ENCODE data around the gene CDH2.

DNA sequence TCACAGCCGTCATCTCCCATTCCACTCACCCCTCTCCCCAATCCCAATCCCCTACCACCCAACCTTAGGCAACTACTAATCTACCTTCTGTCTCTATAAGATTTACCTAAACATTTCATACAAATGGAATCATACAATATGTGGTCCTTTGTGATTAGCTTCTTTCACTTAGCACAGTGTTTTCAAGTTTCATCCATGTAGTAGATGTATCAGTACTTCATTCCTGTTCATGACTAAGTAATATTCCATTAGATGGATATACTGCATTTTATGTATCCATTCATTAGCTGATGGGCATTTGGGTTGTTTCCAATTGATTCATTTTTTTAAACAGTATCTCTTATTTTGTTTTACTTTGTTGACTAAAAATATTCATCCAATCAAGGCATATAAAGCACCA, 109.6 kb downstream of the CDH2 start:
- TF ChIP-seq, protein P1, sequence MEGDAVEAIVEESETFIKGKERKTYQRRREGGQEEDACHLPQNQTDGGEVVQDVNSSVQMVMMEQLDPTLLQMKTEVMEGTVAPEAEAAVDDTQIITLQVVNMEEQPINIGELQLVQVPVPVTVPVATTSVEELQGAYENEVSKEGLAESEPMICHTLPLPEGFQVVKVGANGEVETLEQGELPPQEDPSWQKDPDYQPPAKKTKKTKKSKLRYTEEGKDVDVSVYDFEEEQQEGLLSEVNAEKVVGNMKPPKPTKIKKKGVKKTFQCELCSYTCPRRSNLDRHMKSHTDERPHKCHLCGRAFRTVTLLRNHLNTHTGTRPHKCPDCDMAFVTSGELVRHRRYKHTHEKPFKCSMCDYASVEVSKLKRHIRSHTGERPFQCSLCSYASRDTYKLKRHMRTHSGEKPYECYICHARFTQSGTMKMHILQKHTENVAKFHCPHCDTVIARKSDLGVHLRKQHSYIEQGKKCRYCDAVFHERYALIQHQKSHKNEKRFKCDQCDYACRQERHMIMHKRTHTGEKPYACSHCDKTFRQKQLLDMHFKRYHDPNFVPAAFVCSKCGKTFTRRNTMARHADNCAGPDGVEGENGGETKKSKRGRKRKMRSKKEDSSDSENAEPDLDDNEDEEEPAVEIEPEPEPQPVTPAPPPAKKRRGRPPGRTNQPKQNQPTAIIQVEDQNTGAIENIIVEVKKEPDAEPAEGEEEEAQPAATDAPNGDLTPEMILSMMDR (IDR thresholded peaks at IDR 0.05) = no peak
- TF ChIP-seq EP300 (IDR thresholded peaks at IDR 0.05) (no peak), POLR2A (IDR thresholded peaks at IDR 0.05) (no peak)

Measured in ovary (tissue), 3 donors.